Measurements from ENCODE around the gene OMP.

DNA sequence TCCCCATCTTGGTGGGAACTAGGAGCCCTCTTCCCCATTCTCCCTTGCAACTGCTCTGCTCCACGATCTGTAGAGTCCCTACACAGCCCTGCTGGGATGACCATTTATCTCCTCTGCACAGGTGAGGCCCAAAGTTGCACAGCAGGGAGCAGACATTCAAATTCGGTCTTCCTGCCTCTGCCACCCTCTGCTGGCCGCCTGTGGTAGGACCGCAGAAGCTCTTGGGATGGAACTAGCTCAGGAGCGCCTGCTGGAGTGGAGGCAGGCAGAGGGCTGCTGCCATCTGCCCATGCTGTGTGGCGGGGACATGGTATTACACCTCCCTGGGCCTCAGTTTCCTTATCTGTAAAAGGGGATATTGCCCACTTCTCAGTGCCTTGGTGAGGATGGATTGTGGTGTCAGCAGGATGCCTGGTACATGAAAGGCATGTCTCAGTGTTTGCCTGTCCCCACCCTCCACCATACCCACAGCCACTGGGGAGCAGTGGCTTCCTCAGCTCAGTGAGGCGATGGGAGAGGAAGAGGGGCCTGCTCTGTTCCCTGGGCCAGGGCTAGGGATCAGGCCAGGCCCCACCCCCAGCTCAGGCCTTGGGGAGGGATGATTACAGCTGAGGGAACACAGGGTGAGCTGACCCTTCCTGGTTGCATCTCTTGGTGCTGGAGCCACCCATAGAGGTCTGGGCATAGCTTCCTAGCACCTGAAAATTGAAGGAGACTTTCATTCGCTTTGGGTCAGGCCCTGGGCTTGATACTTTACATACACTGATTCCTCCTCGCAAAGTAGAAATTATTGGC is 11.3 kb upstream of the OMP start:
- no peak for TF ChIP-seq PAF1 (CRISPR knock-in tag; IDR thresholded peaks at IDR 0.05)
- TF ChIP-seq ZFX (CRISPR knock-in tag; IDR thresholded peaks at IDR 0.05; ENCODE audit: low read depth), result peak; percentile 44; the same call in 1 of the 2 replicates
- TF ChIP-seq, protein P1, sequence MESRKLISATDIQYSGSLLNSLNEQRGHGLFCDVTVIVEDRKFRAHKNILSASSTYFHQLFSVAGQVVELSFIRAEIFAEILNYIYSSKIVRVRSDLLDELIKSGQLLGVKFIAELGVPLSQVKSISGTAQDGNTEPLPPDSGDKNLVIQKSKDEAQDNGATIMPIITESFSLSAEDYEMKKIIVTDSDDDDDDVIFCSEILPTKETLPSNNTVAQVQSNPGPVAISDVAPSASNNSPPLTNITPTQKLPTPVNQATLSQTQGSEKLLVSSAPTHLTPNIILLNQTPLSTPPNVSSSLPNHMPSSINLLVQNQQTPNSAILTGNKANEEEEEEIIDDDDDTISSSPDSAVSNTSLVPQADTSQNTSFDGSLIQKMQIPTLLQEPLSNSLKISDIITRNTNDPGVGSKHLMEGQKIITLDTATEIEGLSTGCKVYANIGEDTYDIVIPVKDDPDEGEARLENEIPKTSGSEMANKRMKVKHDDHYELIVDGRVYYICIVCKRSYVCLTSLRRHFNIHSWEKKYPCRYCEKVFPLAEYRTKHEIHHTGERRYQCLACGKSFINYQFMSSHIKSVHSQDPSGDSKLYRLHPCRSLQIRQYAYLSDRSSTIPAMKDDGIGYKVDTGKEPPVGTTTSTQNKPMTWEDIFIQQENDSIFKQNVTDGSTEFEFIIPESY (CRISPR knock-in tag; IDR thresholded peaks at IDR 0.05), result 0 out of 2 replicates have a peak, but pooled peaks have one; percentile 6

Data from HepG2 (cell line).